VCaP (cell line): Measurements from ENCODE around the gene STAP2.
A peak's percentile ranks its signal among the peaks of the same experiment; 100 is the strongest.

Experiments used
- H3K27ac ChIP-seq: fragments of 450-650 bp; 2 replicates; pipeline ENCODE4 v1.5.1; 2017
- CTCF ChIP-seq: fragments of 450-650 bp; conservative IDR thresholded peaks from 2 replicates; pipeline ENCODE4 v1.5.1; 2017; ENCODE audit warnings: mild to moderate bottlenecking, moderate library complexity

Gene STAP2

GRCh38 chr19:4362831-4363545, 24.4 kb upstream of the STAP2 start:
- peak; percentile 31 for TF ChIP-seq CTCF
- H3K27ac ChIP-seq, result no peak overlapping the region

GRCh38 chr19:4362101-4362828, 23.6 kb upstream of the STAP2 start:
- no peak for TF ChIP-seq CTCF
- H3K27ac ChIP-seq, result no peak overlapping the region

- TF ChIP-seq CTCF, result no peak
- H3K27ac ChIP-seq, result no peak overlapping the region
These were observed 22.8 kb upstream of the STAP2 start for GRCh38 chr19:4361152-4362046.

- no peak for TF ChIP-seq CTCF
- no peak overlapping the region for H3K27ac ChIP-seq
These were observed 22.1 kb upstream of the STAP2 start for GRCh38 chr19:4360641-4361151.

- H3K27ac ChIP-seq, result no peak overlapping the region
- TF ChIP-seq CTCF, result no peak
These were observed 21.5 kb upstream of the STAP2 start for GRCh38 chr19:4360081-4360569.

GRCh38 chr19:4359627-4360000, 21.0 kb upstream of the STAP2 start:
- no peak overlapping the region for H3K27ac ChIP-seq
- TF ChIP-seq CTCF, result no peak
